ENCODE results near the gene B4GALT3.

Gene B4GALT3

GRCh38 chr1:161166669-161167548, 10.4 kb downstream of the B4GALT3 start:
- peak overlapping the region; percentile 84 for H3K4me3 ChIP-seq (ENCODE audit: low read depth, low read length)
- no peaks in the 10 kb centered on the region for H3K4me1 ChIP-seq
- H3K27me3 ChIP-seq: no peaks in the 10 kb centered on the region
- DNase-seq: peak; percentile 48
- no peak for TF ChIP-seq CTCF (IDR thresholded peaks at IDR 0.05; ENCODE audit: low read depth, low read length)
- no peaks in the 10 kb centered on the region for H3K9me3 ChIP-seq
- peaks cover 16% of the 10 kb centered on the region for H3K36me3 ChIP-seq

- H3K27me3 ChIP-seq: no peaks in the 10 kb centered on the region
- TF ChIP-seq CTCF (IDR thresholded peaks at IDR 0.05; ENCODE audit: low read depth, low read length): peak; percentile 72
- no peaks in the 10 kb centered on the region for H3K4me1 ChIP-seq
- peak; percentile 96 for DNase-seq
- H3K36me3 ChIP-seq: peaks cover 7% of the 10 kb centered on the region
- H3K4me3 ChIP-seq (ENCODE audit: low read depth, low read length): peak within 1 kb of the TSS; percentile 84
- H3K9me3 ChIP-seq: no peaks in the 10 kb centered on the region
Observed at GRCh38 chr1:161165742-161166668, 11.3 kb downstream of the B4GALT3 start, which contains the start of gene PPOX. Gene PPOX (plus strand): TSS chr1:161166426. CDS start chr1:161166848, 422 bp downstream.

GRCh38 chr1:161164901-161165610, 12.3 kb downstream of the B4GALT3 start:
- DNase-seq: no peak
- H3K27me3 ChIP-seq: no peaks in the 10 kb centered on the region
- no peaks in the 10 kb centered on the region; the same call in none of the 2 replicates for H3K36me3 ChIP-seq
- no peaks in the 10 kb centered on the region for H3K4me1 ChIP-seq
- H3K4me3 ChIP-seq (ENCODE audit: low read depth, low read length): peak overlapping the region; percentile 84
- H3K9me3 ChIP-seq: no peaks in the 10 kb centered on the region
- TF ChIP-seq CTCF (IDR thresholded peaks at IDR 0.05; ENCODE audit: low read depth, low read length): no peak

GRCh38 chr1:161163793-161164192, 13.5 kb downstream of the B4GALT3 start:
- Histone ChIP-seq H3K9me3 (no peaks in the 10 kb centered on the region), H3K4me3 (ENCODE audit: low read depth, low read length) (no peak overlapping the region), H3K27me3 (no peaks in the 10 kb centered on the region), H3K4me1 (no peaks in the 10 kb centered on the region; the same call in 1 of the 2 replicates), H3K36me3 (no peaks in the 10 kb centered on the region; the same call in 1 of the 2 replicates)
- no peak for TF ChIP-seq CTCF (IDR thresholded peaks at IDR 0.05; ENCODE audit: low read depth, low read length)
- no peak for DNase-seq

- Histone ChIP-seq H3K4me1 (no peaks in the 10 kb centered on the region; the same call in 1 of the 2 replicates), H3K27me3 (no peaks in the 10 kb centered on the region), H3K9me3 (no peaks in the 10 kb centered on the region), H3K36me3 (no peaks in the 10 kb centered on the region; the same call in 1 of the 2 replicates), H3K4me3 (ENCODE audit: low read depth, low read length) (no peak overlapping the region)
- TF ChIP-seq CTCF (IDR thresholded peaks at IDR 0.05; ENCODE audit: low read depth, low read length): no peak
- DNase-seq: no peak
Observed at GRCh38 chr1:161162806-161163205, 14.5 kb downstream of the B4GALT3 start.

Measured in BE2C (cell line).